ENCODE data around the gene ANKRD36.
"Not testable (repeated sequence)": the region's sequence is repeated elsewhere in the genome, so short reads cannot be mapped to it uniquely, and the experiment has no call there.

ANKRD36 gene

GRCh38 chr2:97129090-97129489, 16.1 kb downstream of the ANKRD36 start:
- not testable (repeated sequence) for DNase-seq

DNA sequence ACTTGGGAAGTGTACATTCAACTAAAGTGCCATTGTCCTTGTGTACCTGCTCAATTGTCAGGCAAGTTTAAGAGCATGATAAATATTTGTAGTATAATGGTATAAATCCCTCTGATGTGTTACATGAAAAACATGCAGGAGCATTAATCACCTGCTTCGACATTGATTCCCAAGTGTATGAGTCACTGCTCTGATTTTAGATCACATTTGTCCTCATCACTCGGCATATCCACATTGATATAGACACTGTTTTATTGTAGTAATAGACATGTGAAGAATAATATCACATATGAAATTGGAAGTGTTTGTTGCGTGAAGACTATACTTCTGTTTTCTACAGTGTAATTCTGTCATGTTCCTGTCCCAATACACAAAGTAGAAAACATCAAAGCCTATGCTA, 31.1 kb downstream of the ANKRD36 start:
- DNase-seq, result not testable (repeated sequence)

GRCh38 chr2:97166548-97166947, 53.6 kb downstream of the ANKRD36 start:
- not testable (repeated sequence) for DNase-seq

- DNase-seq, result not testable (repeated sequence)
Observed at GRCh38 chr2:97167938-97168337, 55.0 kb downstream of the ANKRD36 start.

DNA sequence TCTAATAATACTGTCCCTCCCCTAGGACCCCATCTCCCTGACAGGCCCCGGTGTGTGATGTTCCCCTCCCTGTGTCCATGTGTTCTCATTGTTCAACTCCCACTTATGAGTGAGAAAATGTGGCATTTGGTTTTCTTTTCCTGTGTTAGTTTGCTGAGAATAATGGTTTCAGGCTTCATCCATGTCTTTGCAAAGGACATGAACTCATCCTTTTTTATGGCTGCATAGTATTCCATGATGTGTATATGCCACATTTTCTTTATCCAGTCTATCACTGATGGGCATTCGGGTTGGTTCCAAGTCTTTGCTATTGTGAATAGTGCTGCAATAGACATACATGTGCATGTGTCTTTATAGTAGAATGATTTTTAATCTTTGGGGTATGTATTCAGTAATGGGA, 55.6 kb downstream of the ANKRD36 start:
- DNase-seq, result not testable (repeated sequence)

DNA sequence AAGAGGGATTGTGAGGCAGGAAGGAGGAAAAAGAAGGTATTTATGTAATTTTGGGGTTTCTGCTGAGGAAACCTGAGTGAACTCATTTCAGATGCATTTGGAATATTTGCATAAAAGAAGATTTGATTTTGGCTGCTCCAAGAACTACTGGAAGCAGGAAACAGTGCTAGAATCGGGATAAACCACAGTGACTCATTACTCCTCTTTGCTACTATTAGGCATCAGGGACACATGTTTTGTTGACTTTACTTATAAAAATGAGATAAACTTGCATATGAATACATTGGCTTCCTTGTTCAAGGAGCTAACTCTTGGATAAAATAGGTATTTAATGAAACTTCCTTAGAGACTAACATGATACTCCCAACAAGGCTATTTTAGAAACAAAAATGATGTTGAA, 67.4 kb downstream of the ANKRD36 start:
- DNase-seq, result not testable (repeated sequence)

DNA sequence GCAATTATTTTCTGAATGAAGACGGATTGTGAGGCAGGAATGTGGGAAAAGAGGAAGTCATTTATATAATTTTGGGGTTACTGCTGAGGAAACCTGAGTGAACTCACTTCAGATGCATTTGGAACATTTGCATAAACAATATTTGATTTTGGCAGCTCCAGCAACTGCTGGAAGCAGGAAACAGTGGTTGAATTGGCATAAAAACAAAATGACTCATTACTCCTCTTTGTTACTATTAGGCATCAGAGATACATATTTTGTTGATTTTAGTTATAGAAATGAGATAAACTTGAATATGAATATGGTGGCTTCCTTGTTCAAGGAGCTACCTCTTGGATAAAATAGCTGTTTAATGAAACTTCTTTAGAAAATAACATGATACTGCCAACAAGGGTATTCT, 82.4 kb downstream of the ANKRD36 start:
- not testable (repeated sequence) for DNase-seq

DNA sequence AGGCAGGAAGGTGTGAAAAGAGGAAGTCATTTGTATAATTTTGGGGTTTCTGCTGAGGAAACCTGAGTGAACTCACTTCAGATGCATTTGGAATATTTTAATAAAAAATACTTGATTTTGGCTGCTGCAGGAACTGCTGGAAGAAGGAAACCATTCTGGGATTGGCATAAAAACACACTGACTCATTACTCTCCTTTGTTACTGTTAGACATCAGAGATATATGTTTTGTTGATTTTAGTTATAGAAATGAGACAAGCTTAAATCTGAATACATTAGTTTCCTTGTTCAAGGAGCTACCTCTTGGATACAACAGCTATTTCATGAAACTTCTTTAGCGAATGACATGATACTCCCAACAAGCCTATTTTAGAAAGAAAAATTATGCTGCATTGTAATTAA, 84.3 kb downstream of the ANKRD36 start:
- not testable (repeated sequence) for DNase-seq

DNA sequence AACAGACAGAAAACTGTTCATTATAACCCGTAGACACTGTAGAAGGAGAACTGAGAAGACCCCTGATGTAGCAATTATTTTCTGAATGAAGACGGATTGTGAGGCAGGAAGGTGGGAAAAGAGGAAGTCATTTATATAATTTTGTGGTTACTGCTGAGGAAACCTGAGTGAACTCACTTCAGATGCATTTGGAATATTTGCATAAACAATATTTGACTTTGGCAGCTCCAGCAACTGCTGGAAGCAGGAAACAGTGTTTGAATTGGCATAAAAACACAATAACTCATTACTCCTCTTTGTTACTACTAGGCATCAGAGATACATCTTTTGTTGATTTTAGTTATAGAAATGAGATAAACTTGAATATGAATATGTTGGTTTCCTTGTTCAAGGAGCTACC, 87.9 kb downstream of the ANKRD36 start:
- DNase-seq, result not testable (repeated sequence)

DNA sequence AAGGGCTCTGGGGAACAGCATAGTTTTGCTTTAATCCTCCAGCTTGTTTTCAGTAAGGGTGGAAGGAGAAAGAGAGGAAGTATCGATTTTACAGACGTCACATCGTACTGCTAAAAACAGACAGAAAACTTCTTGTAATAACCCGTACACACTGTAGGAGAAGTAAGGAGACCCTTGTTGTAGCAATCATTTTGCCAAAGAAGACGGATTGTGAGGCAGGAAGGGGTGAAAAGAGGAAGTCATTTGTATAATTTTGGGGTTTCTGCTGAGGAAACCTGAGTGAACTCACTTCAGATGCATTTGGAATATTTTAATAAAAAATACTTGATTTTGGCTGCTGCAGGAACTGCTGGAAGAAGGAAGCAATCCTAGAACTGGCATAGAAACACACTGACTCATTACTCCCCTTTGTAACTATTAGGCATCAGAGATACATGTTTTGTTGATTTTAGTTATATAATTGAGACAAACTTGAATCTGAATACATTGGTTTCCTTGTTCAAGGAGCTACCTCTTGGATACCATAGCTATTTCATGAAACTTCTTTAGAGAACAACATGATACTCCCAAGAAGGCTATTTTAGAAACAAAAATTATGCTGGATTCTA, 89.8 kb downstream of the ANKRD36 start:
- DNase-seq, result not testable (repeated sequence)

GRCh38 chr2:97210325-97210724, 97.4 kb downstream of the ANKRD36 start:
- no peak for DNase-seq

DNA sequence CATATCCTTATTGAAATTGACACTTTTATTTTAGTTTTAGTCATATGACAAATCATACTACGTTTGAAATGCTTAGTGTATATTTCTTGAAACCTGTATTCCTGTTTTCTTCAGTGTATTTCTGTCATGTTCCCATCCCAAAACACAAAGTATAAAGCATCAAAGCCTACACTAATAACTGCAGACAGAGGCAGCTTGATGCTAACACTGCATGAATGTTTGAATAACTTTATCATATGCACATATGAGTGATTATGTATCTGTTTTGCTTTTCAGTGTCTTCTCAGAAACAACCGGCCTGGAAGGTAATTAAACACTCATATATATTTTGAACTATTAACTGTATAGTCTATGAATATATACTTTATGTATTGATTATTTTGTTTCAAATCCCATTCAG, 102.1 kb downstream of the ANKRD36 start:
- DNase-seq, result not testable (repeated sequence)

GRCh38 chr2:97230848-97231585, 118.1 kb downstream of the ANKRD36 start:
- not testable (repeated sequence) for DNase-seq

- not testable (repeated sequence) for DNase-seq
Observed at GRCh38 chr2:97232981-97233380, 120.0 kb downstream of the ANKRD36 start.

DNA sequence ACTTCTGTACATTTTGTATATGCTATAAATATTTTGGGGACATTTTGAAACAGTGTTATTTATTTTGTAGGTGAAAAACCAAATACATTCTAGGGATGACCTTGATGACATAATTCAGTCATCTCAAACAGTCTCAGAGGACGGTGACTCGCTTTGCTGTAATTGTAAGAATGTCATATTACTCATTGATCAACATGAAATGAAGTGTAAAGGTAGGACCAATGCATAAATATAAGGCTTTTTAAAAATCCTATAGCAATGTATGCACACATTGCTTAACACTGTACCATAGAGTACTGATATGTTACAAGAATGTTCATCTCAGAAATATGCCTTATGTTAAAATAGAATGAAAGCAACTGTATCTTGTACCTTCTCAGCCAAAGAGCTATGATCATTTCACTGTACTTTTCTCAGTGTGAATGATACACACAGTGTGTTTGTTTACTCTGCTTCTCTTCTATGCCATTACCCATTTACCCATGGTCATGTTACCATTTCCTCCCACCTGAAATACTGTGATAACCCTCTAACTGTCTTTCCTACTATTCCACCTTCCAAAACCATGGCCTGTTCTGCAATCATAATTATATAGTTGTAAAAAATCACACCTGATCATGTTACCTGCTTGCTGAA, 120.8 kb downstream of the ANKRD36 start:
- not testable (repeated sequence) for DNase-seq

- DNase-seq, result not testable (repeated sequence)
Observed at GRCh38 chr2:97261192-97261591, 148.2 kb downstream of the ANKRD36 start.

GRCh38 chr2:97266449-97266848, 153.5 kb downstream of the ANKRD36 start:
- DNase-seq, result not testable (repeated sequence)

GRCh38 chr2:97267411-97268074, 154.6 kb downstream of the ANKRD36 start:
- DNase-seq, result no peak

DNA sequence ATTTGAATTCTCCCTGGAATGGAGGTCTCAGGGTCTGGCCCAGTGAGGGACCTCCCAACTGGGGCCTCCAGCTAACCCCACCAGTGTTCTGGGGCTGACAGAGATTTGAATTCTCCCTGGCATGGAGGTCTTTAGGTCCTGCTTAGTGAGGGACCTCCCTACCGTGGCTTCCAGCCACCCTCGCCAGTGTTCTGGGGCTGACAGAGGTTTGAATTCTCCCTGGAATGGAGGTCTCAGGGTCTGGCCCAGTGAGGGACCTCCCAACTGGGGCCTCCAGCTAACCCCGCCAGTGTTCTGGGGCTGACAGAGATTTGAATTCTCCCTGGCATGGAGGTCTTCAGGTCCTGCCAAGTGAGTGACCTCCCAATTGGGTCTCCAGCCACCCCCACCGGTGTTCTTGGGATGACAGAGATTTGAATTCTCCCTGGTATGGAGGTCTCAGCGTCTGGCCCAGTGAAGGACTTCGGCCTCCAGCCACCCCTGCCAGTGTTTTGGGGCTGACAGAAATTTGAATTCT, 155.2 kb downstream of the ANKRD36 start:
- DNase-seq, result not testable (repeated sequence)

DNA sequence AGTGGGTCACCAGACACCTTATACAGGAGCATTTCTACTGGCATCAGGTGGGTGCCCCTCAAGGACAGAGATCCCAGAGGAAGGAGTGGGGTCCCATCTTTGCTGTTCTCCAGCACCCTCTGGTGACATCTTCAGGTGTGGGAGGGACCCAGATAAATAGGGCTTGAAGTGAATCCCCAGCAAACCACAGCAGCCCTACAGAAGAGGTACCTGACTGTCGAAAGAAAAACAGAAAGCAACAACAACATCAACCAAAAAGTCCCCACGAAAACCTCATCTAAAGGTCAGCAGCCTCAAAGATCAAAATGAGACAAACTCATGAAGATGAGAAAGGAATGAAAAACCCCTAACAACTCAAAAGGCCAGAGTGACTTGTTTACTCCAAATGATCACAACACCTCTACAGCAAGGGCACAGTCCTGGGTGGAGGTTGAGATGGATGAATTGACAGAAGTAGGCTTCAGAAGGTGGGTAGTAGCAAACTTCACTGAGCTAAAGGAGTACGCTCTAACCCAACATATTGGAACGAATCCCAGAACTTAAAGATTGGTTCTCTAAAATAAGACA, 163.4 kb downstream of the ANKRD36 start:
- DNase-seq, result not testable (repeated sequence)

- not testable (repeated sequence) for DNase-seq
Observed at GRCh38 chr2:97285187-97285586, 172.2 kb downstream of the ANKRD36 start.

GRCh38 chr2:97293687-97294086, 180.7 kb downstream of the ANKRD36 start:
- not testable (repeated sequence) for DNase-seq

All from NCI-H2029 (cell line).